Activated T-helper 1 cell treated with Interleukin-2 at 50 U/mL for 16 hours (primary cell): ENCODE results near the gene MEGF10.

Source experiments
- DNase-seq: peaks from one replicate; pipeline ENCODE4 v3.0.0-alpha.2; 2020; ENCODE audit warnings: low read depth

MEGF10 gene

GRCh38 chr5:127441799-127442484 lies 151.3 kb downstream of the MEGF10 start:
- no peak for DNase-seq

GRCh38 chr5:127444171-127444570 lies 153.6 kb downstream of the MEGF10 start:
- no peak for DNase-seq

GRCh38 chr5:127445328-127445727 lies 154.7 kb downstream of the MEGF10 start:
- no peak for DNase-seq

- DNase-seq = no peak
These were observed 156.0 kb downstream of the MEGF10 start for GRCh38 chr5:127446626-127447025.

- DNase-seq = no peak
These were observed 157.2 kb downstream of the MEGF10 start for GRCh38 chr5:127447827-127448226.

GRCh38 chr5:127450046-127450445 lies 159.4 kb downstream of the MEGF10 start:
- DNase-seq = no peak

GRCh38 chr5:127451096-127451495 lies 160.5 kb downstream of the MEGF10 start:
- DNase-seq = no peak

GRCh38 chr5:127452626-127453025 lies 162.0 kb downstream of the MEGF10 start:
- DNase-seq = no peak

GRCh38 chr5:127471211-127471610 lies 180.6 kb downstream of the MEGF10 start:
- no peak for DNase-seq

GRCh38 chr5:127472700-127473099 lies 182.1 kb downstream of the MEGF10 start:
- DNase-seq = no peak

GRCh38 chr5:127486471-127486870 lies 195.9 kb downstream of the MEGF10 start:
- no peak for DNase-seq

GRCh38 chr5:127492854-127493738 lies 202.5 kb downstream of the MEGF10 start:
- DNase-seq = no peak

- DNase-seq = no peak
These were observed 208.0 kb downstream of the MEGF10 start for GRCh38 chr5:127498548-127498947.

- DNase-seq = no peak
These were observed 215.3 kb downstream of the MEGF10 start for GRCh38 chr5:127505905-127506304.

GRCh38 chr5:127506616-127507015 lies 216.0 kb downstream of the MEGF10 start:
- no peak for DNase-seq

GRCh38 chr5:127508644-127509373 lies 218.2 kb downstream of the MEGF10 start:
- no peak for DNase-seq
